Neural progenitor cell (in vitro differentiated cells): ENCODE measurements around the gene IL1RAPL1.

Experiments used
- CTCF ChIP-seq: fragments of 200-600 bp; sonication (generic); IDR thresholded peaks from 2 replicates; pipeline ENCODE4 v1.5.1; 2017; ENCODE audit warnings: antibody characterized with exemption, mild to moderate bottlenecking
- EZH2 ChIP-seq: fragments of 200-600 bp; sonication (generic); IDR thresholded peaks from 2 replicates; pipeline ENCODE4 v1.6.1; 2017; ENCODE audit warnings: antibody characterized with exemption, mild to moderate bottlenecking, moderate library complexity
- EZH2phosphoT487 ChIP-seq: fragments of 200-600 bp; sonication (generic); IDR thresholded peaks from 2 replicates; pipeline ENCODE4 v1.6.1; 2017; ENCODE audit warnings: antibody characterized with exemption

GRCh38 chrX:28668303-28668702 lies 81.1 kb downstream of the IL1RAPL1 start:
- TF ChIP-seq CTCF: no peak
- TF ChIP-seq EZH2phosphoT487: no peak
- TF ChIP-seq EZH2: no peak
